ENCODE data around the gene TMOD1. TPM values are rescaled to one million over a fixed set of nuclear protein-coding genes. Genes with fewer than 3 reads are reported as not detected.

The TMOD1 gene
- total and polyA plus RNA-seq, 9 of the 15 experiments (the other 6 are each of a cell fraction or from before 2014, with no cell fraction given) = 7.1 to 41.2 (median 14.2) TPM

DNA sequence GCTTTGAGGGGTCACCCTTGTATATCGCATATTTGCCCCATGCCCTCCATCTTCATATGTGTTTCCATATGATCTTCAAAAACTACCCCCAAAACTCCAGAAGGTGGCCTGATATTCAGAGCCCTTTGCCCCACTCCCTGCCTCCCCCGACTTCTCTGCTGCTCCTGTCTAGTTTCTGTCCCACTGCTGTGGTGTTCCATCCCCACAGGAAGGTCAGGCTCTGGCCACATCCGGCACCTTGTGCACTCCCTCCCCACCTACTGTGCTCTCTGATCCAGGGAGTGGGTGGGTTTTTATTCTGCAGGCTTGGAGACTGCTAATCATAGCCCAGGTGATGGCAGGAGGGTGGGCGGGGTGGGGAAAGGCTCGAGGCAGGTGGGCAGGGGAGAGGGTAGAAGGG is 52.4 kb downstream of the TMOD1 start:
- Histone ChIP-seq H3K27me3 (ENCODE audit: control insufficient read depth in 2 of 2, insufficient read depth in 2 of 2, low read length in 2 of 2) (no peaks in the 10 kb centered on the region), H3K36me3 (ENCODE audit: control insufficient read depth, insufficient read depth, low read length) (peaks cover 38% of the 10 kb centered on the region), H3K4me1 (replicated peaks in 1 of 2; ENCODE audit: control insufficient read depth in 2 of 2, insufficient read depth in 2 of 2, low read length in 2 of 2) (no peaks in the 10 kb centered on the region), H3K4me3 (no peak overlapping the region), H4K20me1 (replicated peaks; ENCODE audit: control insufficient read depth, insufficient read depth, low read length) (0 out of 2 replicates have a peak, but pooled peaks cover 5% of the 10 kb centered on the region), H2AFZ (ENCODE audit: low read depth, low read length) (no peak overlapping the region), H3K9ac (ENCODE audit: insufficient read depth in 1 of 2, low read depth in 2 of 2, low read length in 2 of 2) (no peak overlapping the region), H3K27ac (ENCODE audit: extremely low read depth, low read depth, low read length) (no peak overlapping the region), H3K79me2 (ENCODE audit: control insufficient read depth, insufficient read depth, low read length) (no peaks in the 10 kb centered on the region), H3K4me2 (ENCODE audit: insufficient read depth, low read length) (no peak overlapping the region), H3K9me1 (ENCODE audit: control insufficient read depth, insufficient read depth, low read length) (no peaks in the 10 kb centered on the region), H3K9me3 (replicated peaks; ENCODE audit: control insufficient read depth, insufficient read depth, low read depth, low read length) (no peaks in the 10 kb centered on the region)
- no TSS peak for BruUV-seq (replicated peaks)
- CTCF ChIA-PET (ENCODE audit: low intra/inter-chr PET ratio) = no interaction called here
- TF ChIP-seq HNRNPK (IDR thresholded peaks at IDR 0.05; ENCODE audit: low read depth, low read length, poor library complexity, severe bottlenecking) = no peak
- TF ChIP-seq SIX5 (IDR thresholded peaks at IDR 0.05; ENCODE audit: borderline replicate concordance in 1 of 2, insufficient read depth in 1 of 2, low read depth in 1 of 2, low read length in 2 of 2) = no peak
- TF ChIP-seq ZNF143 (CRISPR knock-in tag; IDR thresholded peaks at IDR 0.05) = no peak
- TF ChIP-seq CREB1 (IDR thresholded peaks at IDR 0.05) = no peak
- no peak for TF ChIP-seq CREB1 (CRISPR knock-in tag; IDR thresholded peaks at IDR 0.05)
- no peak for TF ChIP-seq GATA2 (CRISPR knock-in tag; IDR thresholded peaks at IDR 0.05)
- TF ChIP-seq TAF7 (tag; IDR thresholded peaks at IDR 0.05) = no peak
- TF ChIP-seq NFE2L1 (tag; IDR thresholded peaks at IDR 0.05; ENCODE audit: borderline replicate concordance, low read depth) = no peak
- TF ChIP-seq JUND (IDR thresholded peaks at IDR 0.05; ENCODE audit: borderline replicate concordance, low read depth, low read length) = no peak
- TF ChIP-seq JUND (tag; IDR thresholded peaks at IDR 0.05; ENCODE audit: borderline replicate concordance, low read depth, low read length) = no peak
- no peak for TF ChIP-seq SMAD2 (IDR thresholded peaks at IDR 0.05; ENCODE audit: low read depth, low read length)
- TF ChIP-seq IRF2 (CRISPR knock-in tag; IDR thresholded peaks at IDR 0.05) = no peak
- no peak for TF ChIP-seq CXXC5 (CRISPR knock-in tag; IDR thresholded peaks at IDR 0.05)
- no peak for DNase-seq (ENCODE audit: extremely low read depth in 1 of 4, low spot score in 3 of 4)
- intact Hi-C loops (cut with micrococcal nuclease) (no loop called here), in situ Hi-C loops (cut with MboI) (no loop called here)
- POLR2A ChIA-PET = interaction anchor here (2.1 kb wide), 1 partner anchor 50 kb away, joined by 6 read pairs; no protein-coding TSS in a partner anchor
- FAIRE-seq = no peak
- ATAC-seq = no peak
- 87% methylated on average over 4 of the region's 5 CpGs for WGBS (ENCODE audit: insufficient coverage, low coverage, missing lambda C conversion rate)

Measured in K562 (cell line).